Vagina (tissue), 2 donors: ENCODE data around the gene SPO11. TPM values are rescaled to one million over a fixed set of nuclear protein-coding genes. Genes with fewer than 3 reads are reported as not detected.

Experiments used
- DNase-seq, 2 donors: peaks; one replicate each; pipeline ENCODE4 v3.0.0-alpha.2; 2017; ENCODE audit errors: extremely low spot score in 2 of 2
- H3K27ac ChIP-seq: fragments of 200-600 bp; sonication (generic); one replicate; pipeline ENCODE4 v1.5.1; 2019
- H3K27me3 ChIP-seq: fragments of 200-600 bp; sonication (generic); one replicate; pipeline ENCODE4 v1.5.1; 2019
- H3K36me3 ChIP-seq, 2 donors: fragments of 200-600 bp; sonication (generic); one replicate each; pipeline ENCODE4 v1.5.1; 2017 to 2019
- H3K4me1 ChIP-seq: fragments of 200-600 bp; sonication (generic); one replicate; pipeline ENCODE4 v1.5.1; 2019
- H3K4me3 ChIP-seq, 2 donors: fragments of 200-600 bp; sonication (generic); 1 replicate in 1 of 2; 2 replicates in 1 of 2; pipeline ENCODE4 v1.5.1; 2016 to 2019
- H3K9me3 ChIP-seq: fragments of 200-600 bp; sonication (generic); one replicate; pipeline ENCODE4 v1.5.1; 2019
- CTCF ChIP-seq, 3 experiments: fragments of 450-650 bp in 2 of 3; fragments of 200-600 bp in 1 of 3; sonication (generic) in 1 of 3; IDR thresholded peaks; one replicate each; pipeline ENCODE4 v1.5.1; 2017 to 2019; ENCODE audit warnings: antibody characterized with exemption in 3 of 3, mild to moderate bottlenecking in 2 of 3, moderate library complexity in 2 of 3
- POLR2A ChIP-seq, 2 donors: fragments of 450-650 bp; IDR thresholded peaks; one replicate each; pipeline ENCODE4 v1.6.1; 2017; ENCODE audit warnings: antibody characterized with exemption in 2 of 2, mild to moderate bottlenecking in 2 of 2, moderate library complexity in 2 of 2
- POLR2AphosphoS5 ChIP-seq, 2 donors: sonication (generic); formaldehyde crosslinking; IDR thresholded peaks; one replicate each; pipeline ENCODE4 v1.9.0; 2017; ENCODE audit warnings: antibody characterized with exemption in 2 of 2, mild to moderate bottlenecking in 2 of 2, low read depth in 1 of 2; ENCODE audit not compliant: insufficient read depth in 1 of 2
- intact Hi-C: fragments of 100-400 bp; cut with DNase I; formaldehyde crosslinking; loops from one replicate; pipeline ENCODE4 v1.15.1; 2023
- total RNA-seq: library from RNA; depleted of rRNA; stranded (reverse); fragments of >200 nt; gene quantifications from one replicate; pipeline ENCODE4 v1.2.3, GENCODE V29; 2016

SPO11 gene
- total RNA-seq, 1 donor from 2014 or later: not detected

GRCh38 chr20:57310821-57311514, 18.6 kb upstream of the SPO11 start:
- DNase-seq: peak in 1 of 2 donors; percentile 81
- Histone ChIP-seq H3K9me3 (no peaks in the 10 kb centered on the region), H3K36me3 (no peaks in the 10 kb centered on the region), H3K4me3 (no peak overlapping the region), H3K27me3 (no peaks in the 10 kb centered on the region), H3K4me1 (peaks cover 40% of the 10 kb centered on the region), H3K27ac (no peak overlapping the region)
- intact Hi-C loops: no loop called here
- no peak for TF ChIP-seq CTCF (IDR thresholded peaks at IDR 0.05)
- no peak for TF ChIP-seq POLR2A (IDR thresholded peaks at IDR 0.05)
- no peak for TF ChIP-seq POLR2AphosphoS5 (IDR thresholded peaks at IDR 0.05; ENCODE audit: insufficient read depth in 1 of 2, low read depth in 1 of 2)

- peak; percentile 27 to 92 for DNase-seq
- intact Hi-C loops: no loop called here
- TF ChIP-seq POLR2A (IDR thresholded peaks at IDR 0.05) (no peak), POLR2AphosphoS5 (IDR thresholded peaks at IDR 0.05; ENCODE audit: insufficient read depth in 1 of 2, low read depth in 1 of 2) (no peak), CTCF (IDR thresholded peaks at IDR 0.05) (no peak)
- H3K27me3 ChIP-seq: no peaks in the 10 kb centered on the region
- H3K27ac ChIP-seq: no peak overlapping the region
- H3K4me1 ChIP-seq: peaks cover 35% of the 10 kb centered on the region
- H3K36me3 ChIP-seq: no peaks in the 10 kb centered on the region
- H3K4me3 ChIP-seq: no peak overlapping the region
- no peaks in the 10 kb centered on the region for H3K9me3 ChIP-seq
Measured at GRCh38 chr20:57312138-57312537, 17.5 kb upstream of the SPO11 start.

- H3K27me3 ChIP-seq: no peaks in the 10 kb centered on the region
- DNase-seq: peak in 1 of 2 donors; percentile 64
- H3K27ac ChIP-seq: no peak overlapping the region
- no peaks in the 10 kb centered on the region for H3K9me3 ChIP-seq
- no peak overlapping the region for H3K4me3 ChIP-seq
- H3K36me3 ChIP-seq: no peaks in the 10 kb centered on the region
- intact Hi-C loops: no loop called here
- peaks cover 36% of the 10 kb centered on the region for H3K4me1 ChIP-seq
- no peak for TF ChIP-seq CTCF (IDR thresholded peaks at IDR 0.05)
- no peak for TF ChIP-seq POLR2AphosphoS5 (IDR thresholded peaks at IDR 0.05; ENCODE audit: insufficient read depth in 1 of 2, low read depth in 1 of 2)
- TF ChIP-seq POLR2A (IDR thresholded peaks at IDR 0.05): no peak
Measured at GRCh38 chr20:57313230-57313629, 16.4 kb upstream of the SPO11 start.

GRCh38 chr20:57313951-57314350, 15.7 kb upstream of the SPO11 start:
- intact Hi-C loops: no loop called here
- no peaks in the 10 kb centered on the region for H3K27me3 ChIP-seq

More at GRCh38 chr20:57313951-57314350, 15.7 kb upstream of the SPO11 start:
- H3K27ac ChIP-seq: no peak overlapping the region
- H3K4me1 ChIP-seq: peaks cover 29% of the 10 kb centered on the region
- H3K9me3 ChIP-seq: no peaks in the 10 kb centered on the region
- no peaks in the 10 kb centered on the region for H3K36me3 ChIP-seq
- TF ChIP-seq POLR2AphosphoS5 (IDR thresholded peaks at IDR 0.05; ENCODE audit: insufficient read depth in 1 of 2, low read depth in 1 of 2) (no peak), POLR2A (IDR thresholded peaks at IDR 0.05) (no peak), CTCF (IDR thresholded peaks at IDR 0.05) (no peak)
- H3K4me3 ChIP-seq: no peak overlapping the region
- no peak for DNase-seq
